Embryonic facial prominence (tissue), 1 donor: ENCODE data around the gene LIN7B.

Source experiments
- DNase-seq: peaks from one replicate; pipeline ENCODE4 v3.0.0-alpha.2; 2016; ENCODE audit errors: extremely low spot score

LIN7B gene

GRCh38 chr19:49165111-49165750, 51.1 kb downstream of the LIN7B start:
- no peak for DNase-seq

GRCh38 chr19:49165865-49166301, 51.7 kb downstream of the LIN7B start:
- no peak for DNase-seq

DNA sequence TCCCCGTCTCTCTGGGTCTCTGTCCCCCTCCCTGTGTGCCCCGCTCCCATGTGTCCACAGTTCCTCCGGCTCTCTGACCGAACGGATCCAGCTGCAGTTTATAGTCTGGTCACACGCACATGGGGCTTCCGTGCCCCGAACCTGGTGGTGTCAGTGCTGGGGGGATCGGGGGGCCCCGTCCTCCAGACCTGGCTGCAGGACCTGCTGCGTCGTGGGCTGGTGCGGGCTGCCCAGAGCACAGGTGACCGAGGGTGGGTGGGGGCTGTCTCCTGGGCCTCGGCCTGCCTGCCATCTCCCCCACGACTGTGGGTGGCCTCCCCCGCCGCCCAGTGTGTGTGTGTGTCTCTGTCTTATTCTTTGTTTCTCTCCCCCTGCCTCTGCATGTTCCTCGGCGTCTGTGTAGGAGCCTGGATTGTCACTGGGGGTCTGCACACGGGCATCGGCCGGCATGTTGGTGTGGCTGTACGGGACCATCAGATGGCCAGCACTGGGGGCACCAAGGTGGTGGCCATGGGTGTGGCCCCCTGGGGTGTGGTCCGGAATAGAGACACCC, 53.8 kb downstream of the LIN7B start:
- no peak for DNase-seq
